ENCODE measurements around the gene ZNF765. TPM values are rescaled to one million over a fixed set of nuclear protein-coding genes. Genes with fewer than 3 reads are reported as not detected.

Gene ZNF765
- total RNA-seq (2022; extraction: Qiagen RNA extraction; ENCODE audit: low read depth), result 3.3 to 5.1 TPM (median 4.4 TPM) in 5 replicates

DNA sequence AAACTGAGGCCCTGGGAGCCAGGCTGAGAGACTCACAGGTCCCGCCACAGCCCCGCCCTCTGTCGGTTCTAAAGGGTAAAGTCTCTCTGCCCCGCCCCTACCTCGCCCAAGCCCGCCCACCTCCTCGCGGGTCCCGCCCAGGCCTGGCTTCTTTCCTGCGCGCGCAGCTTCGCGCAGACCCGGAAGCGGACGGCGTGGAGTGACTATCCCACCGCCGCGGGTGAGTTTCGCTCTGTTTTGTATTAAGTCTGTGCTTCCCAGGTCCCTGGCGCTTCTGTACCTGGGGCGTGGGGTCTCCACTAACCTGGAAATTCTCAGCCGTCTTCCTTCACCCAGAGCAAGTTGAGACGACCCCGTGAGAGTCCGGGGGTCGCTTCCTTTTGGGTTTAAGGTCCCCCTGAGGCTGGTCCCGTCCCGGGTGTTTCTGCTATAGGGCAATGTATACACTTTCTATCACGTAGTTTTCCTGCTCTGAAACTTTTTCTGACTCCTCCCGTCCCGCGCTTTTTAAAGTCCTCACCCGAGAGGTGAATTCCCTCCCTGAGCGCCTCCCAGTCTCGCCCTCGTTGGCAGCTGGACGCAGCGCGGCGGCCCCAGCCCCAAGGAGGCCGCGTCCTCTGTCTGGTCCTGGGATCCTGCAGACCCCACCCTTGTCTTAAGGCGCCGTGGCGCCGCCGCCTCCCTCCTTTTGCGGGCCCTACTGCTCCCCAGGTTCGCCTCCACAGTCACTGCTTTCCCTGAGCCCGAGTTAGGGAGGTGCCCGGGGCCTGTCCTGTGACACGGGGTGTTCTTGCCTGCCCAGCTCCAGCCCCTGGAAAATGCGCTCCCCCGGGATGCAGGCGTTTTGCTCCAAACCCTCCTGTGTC lies at the start of gene ZNF765:
ZNF765 (plus strand) TSS at position 176 of the 866 bp plus-strand sequence. CDS start 2,867 bp downstream, outside the sequence.

DNA sequence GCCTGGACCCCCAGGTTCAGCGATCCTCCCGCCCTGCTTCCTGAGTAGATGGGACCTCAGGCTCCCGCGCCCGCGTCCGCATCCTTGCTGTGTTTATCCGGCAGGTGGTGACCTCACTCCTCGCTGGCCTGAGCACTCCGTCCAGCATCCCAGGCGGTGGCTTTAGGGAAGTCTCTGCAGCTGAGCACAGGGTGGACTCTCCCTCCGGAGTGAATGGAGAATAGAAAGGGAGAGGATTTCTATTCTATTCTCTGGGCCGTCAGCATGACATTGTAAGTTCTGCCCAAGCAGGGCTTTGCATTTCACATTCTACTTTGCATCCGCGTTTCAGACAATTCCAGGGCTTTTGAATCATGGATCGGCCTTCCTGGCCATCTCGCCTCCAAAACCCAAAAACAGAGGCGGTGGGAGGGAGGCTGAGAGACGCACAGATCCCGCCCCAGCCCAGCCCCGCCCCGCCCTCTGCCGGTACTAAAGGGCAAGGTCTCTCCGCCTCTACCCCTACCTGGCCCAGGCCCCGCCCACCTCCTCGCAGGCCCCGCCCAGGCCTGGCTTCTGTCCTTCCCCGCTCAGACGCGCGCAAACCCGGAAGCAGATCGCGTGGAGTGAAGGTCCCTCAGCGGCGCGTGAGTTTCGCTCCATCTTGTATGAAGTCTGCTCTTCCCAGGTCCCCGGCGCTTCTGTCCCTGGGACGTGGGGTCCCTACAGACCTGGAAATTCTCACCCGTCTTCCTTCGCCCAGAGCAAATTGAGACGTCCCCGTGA lies 29.6 kb upstream of the ZNF765 start, which contains the start of gene ZNF525:
ZNF525 (plus strand) TSS at position 572 of the 765 bp plus-strand sequence. CDS start 6,577 bp downstream, outside the sequence.

DNA sequence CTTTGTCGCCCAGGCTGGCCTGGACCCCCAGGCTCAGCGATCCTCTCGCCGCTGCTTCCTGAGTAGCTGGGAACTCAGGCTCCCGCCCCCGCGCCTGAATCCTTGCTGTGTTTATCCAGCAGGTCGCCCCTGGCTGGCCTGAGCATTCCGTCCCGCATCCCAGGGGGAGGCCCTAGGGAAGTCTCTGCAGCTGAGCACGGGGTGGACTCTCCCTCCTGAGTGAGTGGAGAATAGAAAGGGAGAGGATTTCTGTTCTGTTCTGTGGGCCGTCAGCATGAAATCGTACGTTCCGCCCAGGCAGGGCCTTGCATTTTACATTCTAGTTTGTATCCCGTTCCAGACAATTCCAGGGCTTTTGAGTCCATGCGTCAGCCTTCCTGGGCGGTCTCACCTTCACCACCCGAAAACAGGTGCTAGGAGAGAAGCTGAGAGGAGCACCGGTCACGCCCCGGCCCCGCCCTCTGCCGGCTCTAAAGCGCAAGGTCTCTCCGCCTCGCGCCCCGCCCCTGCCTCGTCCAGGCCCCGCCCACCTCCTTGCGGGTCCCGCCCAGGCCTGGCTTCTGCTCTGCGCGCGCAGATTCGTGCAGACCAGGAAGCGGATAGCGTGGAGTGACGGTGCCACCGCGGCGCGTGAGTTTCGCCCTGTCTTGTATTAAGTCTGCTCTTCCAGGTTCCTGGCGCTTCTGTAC lies 36.6 kb downstream of the ZNF765 start, which contains the start of gene ZNF761:
ZNF761 (plus strand) TSS at position 586 of the 689 bp plus-strand sequence. CDS start 15,285 bp downstream, outside the sequence.

DNA sequence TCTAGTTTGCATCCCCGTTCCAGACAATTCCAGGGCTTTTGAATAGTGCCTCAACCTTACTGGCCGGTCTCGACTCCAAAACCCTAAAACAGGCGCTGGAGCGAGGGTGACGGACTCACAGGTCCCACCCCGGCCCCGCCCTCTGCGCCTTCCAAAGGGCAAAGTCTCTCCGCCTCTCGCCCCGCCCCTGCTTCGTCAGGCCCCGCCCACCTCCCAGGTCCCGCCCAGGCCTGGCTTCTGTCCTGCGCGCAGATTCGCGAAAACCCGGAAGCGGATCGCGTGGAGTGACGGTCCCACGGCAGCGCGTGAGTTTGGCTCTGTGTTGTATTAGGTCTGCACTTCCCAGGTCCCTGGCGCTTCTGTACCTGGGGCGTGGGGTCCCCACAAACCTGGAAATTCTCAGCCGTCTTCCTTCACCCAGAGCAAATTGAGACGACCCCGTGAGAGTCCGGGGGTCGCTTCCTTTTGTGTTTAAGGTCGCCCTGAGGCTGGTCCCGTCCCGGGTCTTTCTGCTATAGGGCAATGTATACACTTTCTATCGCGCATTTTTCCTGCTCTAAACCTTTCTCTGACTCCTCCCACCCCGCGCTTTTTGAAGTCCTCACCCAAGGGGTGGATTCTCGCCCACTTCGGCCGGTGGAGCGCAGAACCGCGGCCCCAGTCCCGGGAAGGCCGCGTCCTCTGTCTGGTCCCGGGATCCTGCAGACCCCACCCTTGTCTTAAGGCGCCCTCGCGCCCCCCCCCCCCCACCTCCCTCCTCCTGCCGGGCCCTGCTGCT lies 72.7 kb downstream of the ZNF765 start, which contains the start of gene ZNF813:
ZNF813 (plus strand) TSS at position 249 of the 778 bp plus-strand sequence. CDS start 16,090 bp downstream, outside the sequence.

Other genes with a start within 250 kb of the ZNF765 start
- gene ZNF347, start 236.1 kb upstream of the ZNF765 start, total RNA-seq (2022; extraction: Qiagen RNA extraction; ENCODE audit: low read depth), result not detected in 5 replicates
- gene ZNF665, start 201.8 kb upstream of the ZNF765 start, total RNA-seq (2022; extraction: Qiagen RNA extraction; ENCODE audit: low read depth), result not detected in 5 replicates
- gene ZNF677, start 140.3 kb upstream of the ZNF765 start, total RNA-seq (2022; extraction: Qiagen RNA extraction; ENCODE audit: low read depth), result not detected in 5 replicates
- not detected in 5 replicates for gene VN1R2, start 136.9 kb upstream of the ZNF765 start, total RNA-seq (2022; extraction: Qiagen RNA extraction; ENCODE audit: low read depth)
- not detected in 5 replicates for gene VN1R4, start 127.4 kb upstream of the ZNF765 start, total RNA-seq (2022; extraction: Qiagen RNA extraction; ENCODE audit: low read depth)
- gene ZNF845, start 61.4 kb upstream of the ZNF765 start, total RNA-seq (2022; extraction: Qiagen RNA extraction; ENCODE audit: low read depth), result 2.7 to 4.3 TPM (median 3.8 TPM) in 5 replicates
- gene ZNF525, start 29.4 kb upstream of the ZNF765 start, total RNA-seq (2022; extraction: Qiagen RNA extraction; ENCODE audit: low read depth), result 0.14 to 0.66 TPM (median 0.24 TPM) in 5 replicates
- gene ZNF761, start 36.8 kb downstream of the ZNF765 start, total RNA-seq (2022; extraction: Qiagen RNA extraction; ENCODE audit: low read depth), result 7.3 to 8.1 TPM (median 7.8 TPM) in 5 replicates
- 0.21 to 0.64 TPM (median 0.46 TPM) in 5 replicates for gene ZNF813, start 72.6 kb downstream of the ZNF765 start, total RNA-seq (2022; extraction: Qiagen RNA extraction; ENCODE audit: low read depth)
- 9.0 to 12.6 TPM (median 12.4 TPM) in 5 replicates for gene ZNF331, start 143.0 kb downstream of the ZNF765 start, total RNA-seq (2022; extraction: Qiagen RNA extraction; ENCODE audit: low read depth)
- not detected in 5 replicates for gene DPRX, start 236.8 kb downstream of the ZNF765 start, total RNA-seq (2022; extraction: Qiagen RNA extraction; ENCODE audit: low read depth)

All from A549 treated with GW870086 at 1 μM for 4 hours (cell line).